NCI-H2081 treated with DMSO at 0.1 percent for 48 hours (cell line): ENCODE results near the gene TUBB.
"Not testable (repeated sequence)": the region's sequence is repeated elsewhere in the genome, so short reads cannot be mapped to it uniquely, and the experiment has no call there.

Experiments used
- DNase-seq: peaks from one replicate; lab custom pipeline; 2025; lab: John Stamatoyannopoulos, UW

TUBB gene

DNA sequence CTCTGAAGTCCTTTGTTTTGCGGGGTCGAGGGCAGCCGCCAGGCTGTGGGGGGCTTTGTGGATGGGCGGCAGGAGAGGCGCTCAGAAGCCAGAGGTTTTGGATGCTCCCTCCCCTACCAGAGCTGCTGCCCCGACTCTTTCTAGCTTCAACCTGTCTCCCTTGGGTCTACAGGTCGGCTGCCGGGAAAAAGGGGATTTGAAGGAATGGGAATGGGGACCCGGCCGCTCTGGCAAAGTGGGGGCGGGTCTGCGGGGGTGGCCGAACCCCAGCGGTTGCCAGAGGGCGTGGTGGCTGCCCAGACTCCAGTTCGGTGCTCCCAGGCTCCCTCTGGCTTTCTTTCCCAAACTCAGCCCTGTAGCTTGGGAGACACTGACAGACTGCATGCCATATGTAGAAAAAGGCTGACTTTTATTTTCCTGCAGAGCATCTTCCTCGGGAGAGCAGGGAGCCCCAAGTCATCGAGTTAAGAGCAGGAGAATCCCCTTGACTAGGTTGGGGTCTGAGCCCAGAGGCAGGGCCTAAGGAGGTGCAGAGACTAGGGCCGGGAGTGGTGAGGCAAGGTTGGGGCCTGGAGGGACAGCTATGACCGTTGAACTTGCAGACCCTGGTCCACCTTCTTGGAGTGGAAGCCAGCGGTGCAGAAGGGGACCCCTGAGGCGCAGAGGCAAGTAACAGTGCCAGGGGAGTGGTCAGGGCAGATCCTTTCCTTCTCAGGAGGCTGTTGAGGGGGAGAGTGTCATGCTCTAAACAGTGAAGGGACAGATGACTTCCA, 32.3 kb upstream of the TUBB start:
- no peak for DNase-seq

DNA sequence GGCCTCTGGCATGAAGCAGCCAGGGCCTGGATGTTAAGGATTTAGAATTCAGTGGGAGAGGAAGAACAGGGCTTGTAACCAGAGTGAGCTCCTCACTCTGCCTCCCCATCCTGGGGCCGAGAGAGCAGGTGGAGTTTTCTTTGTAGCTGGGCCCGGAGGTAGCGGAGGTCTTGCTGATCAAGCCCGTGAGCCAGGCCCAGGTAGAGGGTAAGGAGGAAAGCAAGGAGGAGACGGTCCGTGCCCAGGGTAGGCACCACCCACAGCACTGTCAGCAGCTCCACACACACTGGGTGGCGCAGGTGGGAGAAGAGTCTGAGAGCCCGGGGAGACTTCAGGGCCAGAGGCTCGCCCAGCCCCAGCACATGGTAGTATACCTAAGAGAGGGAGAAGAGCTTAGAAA, 31.6 kb upstream of the TUBB start:
- no peak for DNase-seq

DNA sequence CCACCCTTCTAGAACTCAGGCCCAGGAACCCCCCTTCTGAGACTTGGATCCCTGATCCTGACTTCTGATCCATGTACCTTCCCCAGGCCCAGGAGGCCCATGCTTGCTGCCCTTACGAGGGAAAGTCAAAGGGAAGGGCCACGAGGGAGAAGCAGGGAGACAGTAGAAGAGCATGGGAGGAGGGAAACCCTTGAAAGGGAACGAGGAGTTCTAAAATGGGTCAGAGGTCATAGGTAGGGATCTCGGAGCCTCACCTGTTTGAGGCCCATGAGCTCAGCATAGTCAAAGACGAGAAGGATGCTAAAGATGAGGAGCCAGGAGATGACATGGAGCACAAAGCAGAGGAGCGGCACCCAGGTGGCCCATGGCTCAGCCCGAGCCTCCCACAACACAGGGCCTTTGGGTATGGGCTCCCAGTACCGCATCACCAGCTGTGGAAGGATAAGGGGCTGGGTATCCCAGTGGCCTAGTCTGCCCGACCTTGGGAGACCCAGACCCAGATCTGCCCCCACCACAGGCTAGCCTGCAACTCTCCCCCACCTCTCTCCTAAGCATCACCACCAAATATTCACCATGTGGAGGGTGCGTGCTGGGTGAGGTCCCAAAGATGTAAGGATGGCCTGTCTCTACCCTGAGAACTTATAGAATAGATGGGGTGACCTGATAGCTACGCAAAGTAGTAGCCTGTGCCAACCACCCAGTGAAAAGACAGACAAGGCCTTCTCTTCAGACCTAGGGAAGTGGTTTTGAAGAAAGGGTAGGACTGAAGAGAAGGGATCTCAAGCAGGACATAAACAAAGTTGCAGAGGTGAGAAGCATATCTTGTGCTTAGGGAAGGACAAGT, 30.9 kb upstream of the TUBB start:
- no peak for DNase-seq

DNA sequence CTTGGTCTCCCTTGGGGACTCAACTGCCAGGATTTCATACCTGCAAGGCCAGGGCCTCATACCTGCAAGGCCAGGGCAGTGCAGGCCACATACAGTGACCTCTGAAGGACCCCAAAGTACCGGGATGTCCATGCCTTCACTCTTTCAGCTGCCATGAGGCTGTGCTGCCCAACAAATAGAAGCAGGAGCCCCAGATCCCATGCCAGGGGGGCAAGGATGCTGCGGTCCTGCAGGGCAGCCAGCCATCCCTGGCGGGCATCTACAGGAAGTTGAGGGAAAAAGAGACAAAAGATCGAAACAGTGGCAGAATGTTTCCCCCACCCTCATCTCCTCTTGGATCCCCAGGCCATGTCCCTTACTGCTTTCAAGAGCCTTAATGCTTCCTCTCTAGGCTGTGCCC, 30.2 kb upstream of the TUBB start:
- DNase-seq, result no peak

DNA sequence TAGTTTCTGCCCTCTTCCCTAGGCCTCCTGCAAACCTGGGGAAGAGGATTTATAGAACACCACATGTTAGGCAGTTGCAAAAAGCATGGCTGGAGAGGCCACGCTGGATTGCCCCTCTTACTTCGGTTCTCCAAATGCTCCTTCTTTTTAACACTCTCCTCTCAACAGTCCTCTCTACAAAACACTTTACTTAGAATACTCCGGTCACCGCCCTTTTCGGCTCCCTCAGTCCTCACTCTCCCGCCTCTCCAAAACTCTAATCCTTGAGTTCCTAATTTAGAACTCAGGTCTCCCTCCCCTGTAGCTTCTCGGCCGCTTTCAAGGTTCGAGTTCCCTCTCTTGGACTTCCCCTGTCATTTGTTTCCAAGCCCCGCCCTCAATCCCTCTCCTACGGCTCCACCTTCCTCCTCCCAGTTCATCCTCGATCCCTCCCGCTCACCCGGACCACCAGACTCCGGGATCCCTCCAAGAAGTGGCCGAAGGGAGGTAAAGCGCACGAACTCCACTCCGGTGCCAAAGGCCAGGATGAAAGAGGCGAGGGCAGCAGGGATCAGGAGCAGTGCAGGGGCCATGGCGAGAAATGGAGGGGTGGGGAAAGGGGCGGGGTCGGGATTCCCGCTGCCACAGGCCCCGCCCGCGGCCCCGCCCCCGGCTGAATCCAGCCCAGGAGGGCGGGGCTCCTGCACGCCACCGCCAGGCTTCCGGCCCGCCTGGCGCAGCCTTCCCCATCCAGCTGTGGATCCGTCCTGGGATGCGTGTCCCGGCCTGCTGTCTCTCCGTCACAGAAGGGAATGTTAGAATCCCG, 29.5 kb upstream of the TUBB start, which contains the start of gene NRM:
NRM (minus strand) TSS at position 582 of the 805 bp plus-strand sequence; CDS start at position 572, 10 bp downstream.
- DNase-seq, result peak; percentile 16

DNA sequence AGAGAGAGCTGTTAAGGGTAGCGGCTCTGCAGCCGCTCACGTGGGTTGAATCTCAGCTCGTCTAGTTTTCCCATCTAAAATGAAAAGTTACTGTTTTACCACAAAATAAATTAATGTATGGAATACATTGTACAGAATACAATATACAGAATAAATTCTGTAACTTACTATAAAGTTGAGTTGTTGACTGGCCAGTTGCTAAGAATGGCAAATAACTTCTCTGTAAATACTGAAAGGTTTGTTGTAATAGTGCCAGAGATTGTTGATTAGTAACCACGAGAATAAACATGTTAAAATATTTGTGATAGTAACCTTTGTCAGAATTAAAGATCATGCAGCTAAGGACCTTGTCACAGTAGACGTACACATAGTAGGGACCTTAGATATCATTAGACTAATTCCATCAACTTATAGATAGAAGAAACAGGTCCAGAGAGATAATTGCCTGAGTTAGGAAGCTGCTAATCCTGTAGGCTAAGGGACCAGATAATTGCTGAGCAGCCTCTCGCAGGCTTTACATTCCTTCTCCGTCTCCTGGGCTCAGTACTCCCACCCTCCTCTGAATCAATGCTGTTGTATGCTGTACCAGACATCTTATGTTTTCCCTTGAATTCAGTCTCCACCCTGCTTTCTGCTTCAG, 28.8 kb upstream of the TUBB start:
- DNase-seq, result no peak

DNA sequence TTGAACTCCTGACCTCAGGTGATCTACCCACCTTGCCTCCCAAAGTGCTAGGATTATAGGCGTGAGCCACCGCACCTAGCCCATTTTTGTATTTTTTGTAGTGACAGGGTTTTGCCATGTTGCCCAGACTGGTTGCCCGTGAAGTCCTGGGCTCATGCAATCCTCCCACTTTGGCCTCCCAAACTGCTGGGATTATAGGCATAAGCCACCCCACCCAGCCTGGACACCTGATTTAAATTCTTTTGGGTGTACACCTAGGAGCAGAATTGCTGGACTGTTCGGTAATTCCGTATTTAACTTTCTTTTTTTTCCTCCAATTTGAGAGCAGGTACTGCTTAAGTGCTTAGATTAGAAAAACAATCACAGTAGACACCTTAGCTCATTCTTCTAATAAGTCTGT, 23.7 kb upstream of the TUBB start:
- no peak for DNase-seq

DNA sequence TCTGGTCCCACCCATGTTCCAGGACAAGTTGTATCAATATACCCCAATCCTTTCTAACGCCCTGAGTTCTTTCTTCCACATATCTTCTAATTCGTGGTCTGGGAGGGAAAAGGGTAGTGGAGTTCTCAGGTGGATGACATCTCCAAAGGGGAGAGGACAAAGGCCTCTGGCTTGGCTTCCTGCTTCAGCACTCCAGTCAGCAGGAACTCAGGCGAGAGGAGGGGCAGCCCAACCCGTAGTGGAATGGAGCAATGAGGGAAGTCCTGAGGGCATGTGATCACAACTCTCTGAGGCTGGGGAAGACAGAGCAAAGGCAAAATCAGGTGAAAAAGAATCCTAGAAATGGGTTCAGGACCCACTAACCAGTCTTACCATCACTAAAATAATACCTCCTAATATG, 19.8 kb upstream of the TUBB start:
- DNase-seq, result no peak

DNA sequence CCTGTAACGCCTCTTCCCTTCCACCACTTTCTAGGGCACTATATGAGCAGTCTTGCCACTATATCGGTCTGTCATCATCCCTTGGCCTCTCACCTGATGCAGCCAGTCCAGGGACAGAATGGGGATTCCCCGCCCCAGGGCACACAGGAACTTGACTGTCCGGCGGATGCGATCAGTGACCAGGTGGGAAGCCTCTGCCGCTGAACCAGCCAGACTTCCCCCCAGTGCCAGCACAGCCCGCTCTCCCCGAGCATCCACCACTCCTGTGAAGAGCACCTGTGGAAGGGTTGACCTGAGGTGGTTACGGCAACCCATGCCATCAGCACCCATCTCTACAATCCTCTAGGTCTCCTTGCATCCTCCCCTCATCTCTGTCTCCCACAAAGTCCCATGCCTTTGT, 17.1 kb upstream of the TUBB start:
- DNase-seq, result no peak

DNA sequence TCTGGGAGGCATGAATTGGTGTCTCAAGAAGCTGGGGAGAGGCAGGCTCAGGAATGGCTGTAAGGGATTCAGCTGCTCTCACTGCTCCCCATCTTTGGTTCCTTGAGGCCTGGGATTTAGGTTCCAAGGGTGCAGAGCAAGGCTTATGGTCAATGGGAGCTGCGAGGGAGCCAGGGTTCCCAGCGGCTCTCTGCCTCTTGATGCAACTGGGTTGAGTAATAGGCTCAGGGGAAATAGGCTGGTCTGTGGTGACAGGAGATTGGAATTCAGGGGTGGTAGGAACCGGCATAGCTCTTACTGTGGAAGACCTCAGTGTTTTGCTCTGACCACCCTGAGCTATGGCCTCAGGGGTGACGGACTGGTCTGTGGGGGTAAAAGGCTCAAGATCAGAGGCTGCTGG, 16.3 kb upstream of the TUBB start:
- no peak for DNase-seq

DNA sequence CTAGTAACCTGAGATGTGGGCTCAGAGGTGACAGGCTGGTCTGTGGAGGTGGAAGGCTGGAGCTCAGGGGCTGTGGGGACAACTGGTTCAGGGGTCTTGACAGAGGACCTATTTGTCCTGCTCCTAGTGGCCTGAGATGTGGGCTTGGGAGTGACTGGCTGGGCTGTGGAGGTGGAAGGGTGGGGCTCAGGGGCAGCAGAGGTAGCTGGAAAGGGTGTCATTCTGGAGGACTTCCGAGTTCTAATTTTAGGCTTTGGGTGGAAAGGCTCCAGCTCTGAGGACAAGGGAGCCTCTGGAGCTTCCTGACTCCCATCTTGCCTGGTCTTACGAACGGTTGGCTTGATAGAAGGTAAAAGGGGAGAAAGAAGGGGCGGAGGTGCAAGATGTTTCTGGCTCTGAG, 14.5 kb upstream of the TUBB start:
- DNase-seq, result no peak

DNA sequence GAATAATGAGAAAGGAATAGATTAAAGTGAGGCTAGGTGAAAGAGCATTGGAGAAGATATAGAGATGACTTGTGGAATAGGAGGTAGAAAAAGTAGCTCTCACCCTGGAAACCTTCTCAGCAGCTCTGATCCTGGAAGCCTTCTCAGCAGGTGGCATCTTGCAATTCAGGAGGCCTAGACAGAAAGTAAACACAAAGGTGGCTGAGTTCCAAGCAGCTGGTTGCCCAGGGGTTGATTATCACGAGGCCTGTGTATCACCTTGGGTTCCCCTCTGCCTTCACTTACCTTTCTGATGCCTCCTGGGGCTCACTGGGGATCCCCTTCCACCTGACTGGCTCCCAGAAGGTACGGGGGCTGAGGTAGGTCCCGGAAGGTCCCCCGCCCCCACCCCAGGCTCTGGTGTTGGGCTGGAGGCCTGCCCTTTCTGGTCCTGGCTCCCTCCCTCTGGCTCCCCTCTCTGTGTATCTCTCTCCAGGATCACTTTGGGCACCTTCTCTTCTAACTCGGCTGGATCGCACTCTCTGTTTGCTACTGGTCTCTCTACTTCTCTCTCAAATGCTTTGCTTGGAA, 12.8 kb upstream of the TUBB start:
- DNase-seq, result peak; percentile 58

DNA sequence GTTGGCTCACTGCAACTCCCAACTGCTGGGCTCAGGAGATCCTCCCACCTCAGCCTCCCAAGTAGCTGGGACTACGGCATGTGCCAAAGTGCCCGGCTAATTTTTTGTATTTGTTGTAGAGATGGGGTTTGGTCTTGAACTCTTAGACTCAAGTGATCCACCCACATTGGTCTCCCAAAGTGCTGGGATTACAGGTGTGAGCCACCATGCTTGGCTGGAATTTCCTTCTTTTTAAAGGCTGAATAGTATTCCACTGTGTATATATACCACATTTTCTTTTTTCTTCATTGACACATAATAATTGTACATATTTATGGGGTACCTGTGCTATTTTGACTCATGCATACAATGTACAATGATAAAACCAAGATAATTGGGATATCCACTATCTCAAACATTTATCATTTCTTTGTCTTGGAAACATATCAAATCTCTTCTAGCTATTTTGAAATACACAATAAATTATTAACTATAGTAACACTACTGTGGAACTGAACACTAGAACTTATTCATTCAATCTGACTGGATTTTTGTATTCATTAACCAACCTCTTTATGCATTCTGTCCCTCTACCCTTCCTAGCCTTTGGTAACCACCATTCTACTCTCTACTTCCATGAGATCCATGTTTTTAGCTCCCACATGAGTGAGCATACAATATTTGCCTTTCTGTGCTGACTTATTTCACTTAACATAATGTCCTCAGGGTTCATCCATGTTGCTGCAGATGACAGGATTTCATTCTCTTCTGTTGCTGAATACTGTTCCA, 10.9 kb upstream of the TUBB start:
- DNase-seq, result no peak

DNA sequence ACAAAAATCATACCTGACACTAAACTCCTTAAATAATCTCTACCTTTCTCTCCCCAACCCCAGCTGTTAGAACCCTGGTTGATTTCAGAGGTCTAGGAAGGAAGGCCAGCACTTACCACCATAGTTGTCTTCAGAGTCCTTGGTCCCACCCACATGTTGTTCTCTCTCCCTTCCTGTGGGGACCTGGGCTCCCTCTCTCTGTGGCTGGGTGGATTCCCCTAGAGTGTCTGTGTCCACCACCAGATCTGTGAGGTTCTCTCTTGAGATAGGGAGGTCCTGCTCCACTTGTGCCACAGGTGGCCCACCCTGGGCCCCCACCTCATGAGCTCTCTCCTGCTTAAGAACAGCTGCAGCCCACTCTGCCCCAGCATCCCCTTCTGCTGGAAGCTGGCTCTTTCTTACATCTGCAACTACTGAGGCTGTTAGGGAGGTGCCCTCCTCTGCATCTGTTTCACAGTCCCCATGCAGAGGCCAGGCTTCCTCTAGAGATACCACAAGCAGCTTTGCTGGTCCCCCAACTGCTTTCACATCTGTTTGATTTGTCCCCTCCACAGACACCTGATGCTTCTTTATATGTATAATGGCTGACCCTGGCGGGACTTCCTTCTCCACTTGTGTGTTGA, 8.3 kb upstream of the TUBB start:
- no peak for DNase-seq

DNA sequence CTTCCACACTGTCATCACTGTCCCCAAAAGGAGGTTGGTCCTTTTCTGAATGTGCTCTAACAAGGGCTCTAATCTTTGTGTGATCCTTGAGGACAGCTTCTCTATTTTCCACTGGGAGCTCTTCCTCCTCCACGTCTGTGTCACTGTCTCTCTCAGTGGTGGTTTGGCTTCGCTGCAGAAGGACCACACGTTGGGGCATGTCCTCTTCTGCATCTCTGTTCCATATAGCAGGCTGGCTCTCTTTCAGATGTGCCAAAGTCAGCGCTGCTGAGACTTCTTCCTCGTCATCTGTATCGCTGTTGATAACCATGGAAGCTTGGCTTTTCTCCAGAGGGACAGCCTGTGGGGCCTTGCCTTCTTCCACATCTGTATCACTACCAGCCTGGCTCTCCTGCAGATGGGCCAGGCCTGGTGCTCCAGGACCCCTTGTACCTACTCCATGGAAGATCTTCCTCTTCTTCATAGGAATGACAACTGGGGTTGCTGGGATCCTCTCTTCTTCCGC, 7.7 kb upstream of the TUBB start:
- no peak for DNase-seq

DNA sequence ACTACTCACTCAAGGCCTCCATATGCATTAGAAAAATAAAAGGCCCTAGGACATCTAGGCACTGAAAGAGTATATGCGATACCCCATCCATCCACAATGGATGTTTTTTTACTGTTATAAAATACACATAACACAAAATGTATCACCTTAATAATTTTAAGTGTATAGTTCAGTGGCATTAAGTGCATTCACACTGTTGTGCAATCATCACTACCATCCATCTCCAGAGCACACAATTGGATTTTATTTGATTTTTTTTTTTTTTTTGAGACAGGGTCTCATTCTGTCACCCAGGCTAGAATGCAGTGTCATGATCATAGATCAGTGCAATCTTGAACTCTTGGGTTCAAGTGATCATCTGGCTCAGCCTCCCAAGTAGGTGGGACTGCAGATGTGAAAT, 5.9 kb upstream of the TUBB start:
- DNase-seq, result no peak

DNA sequence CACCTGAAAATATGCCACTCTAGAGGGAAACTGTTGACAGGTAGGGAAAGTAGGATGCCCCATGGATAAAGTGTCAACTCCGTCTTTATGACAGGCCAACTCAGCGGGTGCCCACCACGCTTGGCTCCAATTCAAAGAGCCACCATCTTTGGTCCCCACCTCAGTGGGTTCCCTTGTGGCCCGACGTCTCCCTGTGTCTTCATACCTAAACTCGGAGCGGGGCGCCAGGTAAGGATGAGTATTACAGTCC, 3.3 kb upstream of the TUBB start:
- no peak for DNase-seq

DNA sequence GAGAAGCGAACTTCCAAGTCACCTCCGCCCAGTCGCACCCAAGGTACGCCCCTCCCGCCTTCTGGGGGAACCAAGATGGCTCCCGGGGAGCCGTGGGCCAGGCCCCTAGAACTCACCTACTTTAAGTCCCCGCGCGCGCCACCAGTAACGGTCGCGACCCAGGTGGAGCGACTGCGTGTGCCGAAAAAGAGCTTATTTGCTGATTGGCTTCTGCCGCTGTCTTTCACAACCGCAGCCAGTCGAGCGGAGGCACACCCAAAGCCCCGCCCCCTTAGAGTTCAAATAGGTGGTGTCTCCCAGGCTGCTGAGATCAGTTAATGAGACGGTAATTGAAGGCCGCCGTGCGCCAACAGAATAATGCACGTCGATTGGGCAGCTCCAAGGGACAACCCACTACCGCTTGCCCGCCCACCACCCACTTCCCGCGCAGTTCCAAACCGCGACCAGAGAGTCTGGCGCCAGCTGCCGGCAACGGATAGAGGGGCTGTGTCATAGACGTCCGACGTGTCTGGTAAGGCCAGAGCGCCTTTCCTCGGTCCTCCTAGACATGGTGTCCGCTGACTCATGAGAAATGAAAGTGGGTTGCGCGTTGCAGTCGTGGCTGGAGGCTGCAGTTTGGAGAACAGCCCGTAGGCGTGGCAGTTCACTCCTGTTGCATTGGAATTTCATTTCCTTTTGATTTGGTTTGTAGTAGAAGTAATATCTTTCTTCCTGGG, 2.9 kb upstream of the TUBB start, which contains the start of gene MDC1:
MDC1 (minus strand) TSS at position 153 of the 716 bp plus-strand sequence. CDS start 2,106 bp downstream, outside the sequence.
- DNase-seq, result peak; percentile 97

DNA sequence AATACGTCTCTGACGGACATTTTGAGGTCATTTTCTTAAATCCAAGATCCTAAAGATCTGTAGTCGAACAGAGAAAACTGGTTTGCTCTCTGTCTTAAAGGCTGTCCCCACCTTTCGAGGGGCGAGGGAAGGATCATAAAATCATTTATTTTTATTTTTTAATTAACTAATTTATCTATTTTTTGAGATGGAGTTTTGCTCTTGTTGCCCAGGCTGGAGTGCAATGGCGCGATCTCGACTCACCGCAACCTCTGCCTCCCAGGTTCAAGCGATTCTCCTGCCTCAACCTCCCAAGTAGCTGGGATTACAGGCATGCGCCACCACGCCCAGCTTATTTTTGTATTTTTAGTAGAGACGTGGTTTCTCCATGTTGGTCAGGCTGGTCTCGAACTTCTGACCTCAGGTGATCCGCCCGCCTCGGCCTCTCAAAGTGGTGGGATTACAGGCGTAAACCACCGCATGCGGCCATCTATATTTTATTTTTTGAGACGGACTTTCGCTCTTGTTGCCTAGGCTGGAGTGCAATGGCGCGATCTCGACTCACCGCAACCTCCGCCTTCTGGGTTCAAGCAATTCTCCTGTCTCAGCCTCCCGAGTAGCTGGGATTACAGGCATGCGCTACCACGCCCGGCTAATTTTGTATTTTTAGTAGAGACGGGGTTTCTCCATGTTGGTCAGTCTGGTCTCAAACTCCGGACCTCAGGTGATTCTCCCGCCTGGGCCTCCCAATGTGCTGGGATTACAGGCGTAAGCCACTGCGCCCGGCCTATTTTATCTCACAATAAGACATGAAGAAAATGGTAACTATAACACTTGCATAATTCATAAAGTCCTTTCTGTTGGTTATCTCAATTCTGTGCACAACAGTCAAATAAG, 2.1 kb upstream of the TUBB start:
- DNase-seq, result not testable (repeated sequence)
